GM12878 (cell line): Measurements from ENCODE around the gene INTS6L. TPM values are rescaled to one million over a fixed set of nuclear protein-coding genes. Genes with fewer than 3 reads are reported as not detected.

Experiments
- ATAC-seq: fragments of 200-7000 bp; cut with Tn5 transposase; 3 replicates; pipeline ENCODE4 v1.9.1; 2020; ENCODE audit warnings: mild to moderate bottlenecking, moderate library complexity
- BruUV-seq: library from RNA; stranded (reverse); fragments of 400-500 nt; replicated peaks from 2 replicates; lab custom pipeline; 2021; lab: Mats Ljungman, UMichigan
- CTCF ChIA-PET: fragments of 300-600 bp; sonication (Branson Sonifier 250); formaldehyde crosslinking; extraction: SDS; loops from one replicate; lab custom pipeline; 2021; ENCODE audit warnings: inconsistent platforms; lab: Yijun Ruan, JAX
- POLR2A ChIA-PET: fragments of 350-600 bp; formaldehyde crosslinking; extraction: SDS; loops from one replicate; lab custom pipeline; 2021; ENCODE audit warnings: inconsistent platforms; lab: Charles Lee
- RAD21 ChIA-PET: fragments of 300-600 bp; sonication (Branson Sonifier 250); formaldehyde crosslinking; loops from one replicate; lab custom pipeline; 2023; ENCODE audit warnings: antibody characterized with exemption; ENCODE audit not compliant: unreplicated experiment; lab: Charles Lee
- SMC1A ChIA-PET: fragments of 300-600 bp; sonication (Branson Sonifier 250); formaldehyde crosslinking; loops from one replicate; lab custom pipeline; 2023; ENCODE audit not compliant: unreplicated experiment, uncharacterized antibody; lab: Charles Lee
- DNase-seq: peaks from one replicate; pipeline ENCODE4 v3.0.0-alpha.2; 2011; ENCODE audit warnings: low read depth, low spot score
- FAIRE-seq: peaks from 3 replicates; lab custom pipeline; 2011; peaks lifted over from hg19 to GRCh38; lab: Jason Lieb, UNC
- H2AFZ ChIP-seq: 2 replicates; pipeline ENCODE4 v1.6.0; 2011; ENCODE audit warnings: low read depth, low read length, control low read depth; ENCODE audit not compliant: control insufficient read depth
- H3K27ac ChIP-seq: 2 replicates; pipeline ENCODE4 v1.5.1; 2011; ENCODE audit warnings: control low read depth; ENCODE audit not compliant: control insufficient read depth, insufficient read depth
- H3K27me3 ChIP-seq, 2 experiments: replicated peaks in 1 of 2; 2 replicates each; pipeline versions ENCODE4 v1.6.0 to v1.6.1; 2011; ENCODE audit warnings: low read length in 1 of 2; ENCODE audit not compliant: control insufficient read depth in 2 of 2, insufficient read depth in 2 of 2
- H3K36me3 ChIP-seq, 2 experiments: 2 replicates each; pipeline ENCODE4 v1.5.1; 2011; ENCODE audit warnings: low read length in 1 of 2; ENCODE audit not compliant: control insufficient read depth in 2 of 2, insufficient read depth in 2 of 2
- H3K4me1 ChIP-seq: 2 replicates; pipeline ENCODE4 v1.6.1; 2011; ENCODE audit warnings: mild to moderate bottlenecking, low read length, moderate library complexity, mixed read lengths; ENCODE audit not compliant: control insufficient read depth, insufficient read depth
- H3K4me2 ChIP-seq: 2 replicates; pipeline ENCODE4 v1.6.0; 2011; ENCODE audit warnings: control low read depth; ENCODE audit not compliant: control insufficient read depth, insufficient read depth
- H3K4me3 ChIP-seq: fragments of 200-600 bp; sonication (generic); 2 replicates; pipeline ENCODE4 v1.5.1; 2016
- H3K79me2 ChIP-seq: 2 replicates; pipeline ENCODE4 v1.6.0; 2011; ENCODE audit warnings: low read length; ENCODE audit not compliant: control insufficient read depth, insufficient read depth
- H3K9ac ChIP-seq: 2 replicates; pipeline ENCODE4 v1.8.0; 2011; ENCODE audit warnings: low read length, control low read depth, mixed read lengths; ENCODE audit not compliant: control insufficient read depth, insufficient read depth
- H3K9me3 ChIP-seq: replicated peaks from 3 replicates; pipeline ENCODE4 v1.5.1; 2011; ENCODE audit warnings: mild to moderate bottlenecking, low read length; ENCODE audit not compliant: control insufficient read depth, insufficient read depth
- H4K20me1 ChIP-seq: 2 replicates; pipeline ENCODE4 v1.6.0; 2011; ENCODE audit not compliant: control insufficient read depth, insufficient read depth
- GABPA ChIP-seq: IDR thresholded peaks from 2 replicates; pipeline ENCODE4 v1.6.1; 2014; ENCODE audit warnings: antibody characterized with exemption, low read depth, mild to moderate bottlenecking, inconsistent platforms
- GATAD2B ChIP-seq: fragments of 450-650 bp; conservative IDR thresholded peaks from 2 replicates; pipeline ENCODE4 v1.6.1; 2017; ENCODE audit warnings: low read depth, mild to moderate bottlenecking, moderate library complexity
- PML ChIP-seq: IDR thresholded peaks from 2 replicates; pipeline ENCODE4 v1.6.1; 2012; ENCODE audit warnings: low read length, inconsistent platforms
- SIN3A ChIP-seq: IDR thresholded peaks from 2 replicates; pipeline ENCODE4 v1.6.1; 2012; ENCODE audit warnings: low read depth, low read length, improper control_type of control experiment
- SP1 ChIP-seq: IDR thresholded peaks from one replicate; pipeline ENCODE4 v1.6.1; 2011; ENCODE audit warnings: low read depth, low read length
- SPI1 ChIP-seq: IDR thresholded peaks from 2 replicates; pipeline ENCODE4 v1.6.1; 2011; ENCODE audit warnings: low read depth, mild to moderate bottlenecking, low read length, moderate library complexity, borderline replicate concordance; ENCODE audit not compliant: insufficient read depth
- SREBF1 ChIP-seq: IDR thresholded peaks from 2 replicates; pipeline ENCODE4 v1.6.1; 2012; ENCODE audit warnings: mild to moderate bottlenecking, low read length
- WRNIP1 ChIP-seq: IDR thresholded peaks from 2 replicates; pipeline ENCODE4 v1.6.1; 2011; ENCODE audit warnings: low read depth, low read length, improper control_type of control experiment, borderline replicate concordance
- ZNF217 ChIP-seq: fragments of 450-650 bp; IDR thresholded peaks from 2 replicates; pipeline ENCODE4 v1.6.1; 2017; ENCODE audit warnings: antibody characterized with exemption, mild to moderate bottlenecking
- WGBS: methylation state at CpG from one replicate; pipeline ENCODE4 v1.1.6; 2016; ENCODE audit warnings: low lambda C conversion rate; ENCODE audit not compliant: insufficient replicate concordance, insufficient coverage; ENCODE audit errors: missing lambda C conversion rate; 5-methylcytosine and 5-hydroxymethylcytosine counted together
- in situ Hi-C: fragments of 300-500 bp; cut with MboI; formaldehyde crosslinking; loops from 9 replicates; pipeline ENCODE4 v1.14.3; 2018; ENCODE audit warnings: mixed read lengths
- intact Hi-C: fragments of 100-400 bp; cut with micrococcal nuclease; formaldehyde crosslinking; loops from one replicate; pipeline ENCODE4 v1.14.2; 2022; ENCODE audit not compliant: unreplicated experiment
- polyA plus RNA-seq, 11 experiments: library from polyadenylated mRNA; depleted of rRNA in 4 of 11; unstranded in 6 of 11; stranded (reverse) in 5 of 11; fragments of >200 nt; fragmentation: Nextera tagmentation in 4 of 11; fragmentation: Illumina TruSeq in 1 of 11; extraction: Ambion mirVana in 4 of 11; extraction: Trizol in 1 of 11; gene quantifications; 1 replicate in 1 of 11; 2 replicates in 10 of 11; pipeline versions ENCODE4 v1.2.1 to v1.2.3, GENCODE V29; 2011 to 2016; ENCODE audit warnings: inconsistent platforms in 2 of 11, missing spikeins in 2 of 11, low read depth in 1 of 11
- total RNA-seq, 4 experiments: library from RNA; depleted of rRNA in 3 of 4; stranded (reverse); fragments of >200 nt in 3 of 4; fragmentation: Illumina TruSeq in 1 of 4; extraction: Trizol in 1 of 4; gene quantifications; 2 replicates each; pipeline versions ENCODE4 v1.2.1 to v1.2.3, GENCODE V29; 2013 to 2021
- TF ChIP-seq, protein P1 (sequence below): IDR thresholded peaks from 2 replicates; pipeline ENCODE4 v1.6.1; 2012; ENCODE audit warnings: improper control_type of control experiment, low read depth, low read length; ENCODE audit not compliant: insufficient replicate concordance
- TF ChIP-seq, protein P2 (sequence below): fragments of 450-650 bp; conservative IDR thresholded peaks from 2 replicates; pipeline ENCODE4 v1.6.1; 2017; ENCODE audit warnings: mild to moderate bottlenecking, moderate library complexity

Gene INTS6L
- total and polyA plus RNA-seq, 10 of the 15 experiments (the other 5 are each of a cell fraction or from before 2014, with no cell fraction given) = 4.9 to 84.9 (median 15.3) TPM

DNA sequence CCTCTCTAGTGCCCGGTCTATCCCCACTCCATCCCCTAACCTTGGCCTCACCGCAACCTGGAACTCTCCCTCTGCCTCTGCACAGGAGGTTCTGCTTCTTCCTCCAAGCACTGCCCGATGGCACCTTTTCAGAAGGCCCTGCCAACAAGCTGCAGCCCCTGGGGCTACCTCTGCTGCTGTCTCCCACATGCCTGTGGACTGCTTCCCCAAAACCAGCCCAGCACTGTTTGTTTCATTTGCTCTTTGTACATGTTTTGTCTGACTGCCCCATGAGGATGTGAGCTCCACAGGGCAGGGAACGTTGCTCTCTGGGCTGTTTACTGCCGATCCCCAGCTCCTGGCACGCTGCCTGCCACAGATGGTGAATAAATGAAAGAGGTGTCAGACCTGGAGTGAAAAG, 85.4 kb downstream of the INTS6L start:
- DNase-seq (no peak), FAIRE-seq (no peak), ATAC-seq (no peak)
- ChIA-PET CTCF (no interaction called here), RAD21 (no interaction called here), POLR2A (no interaction called here), SMC1A (no interaction called here)
- H3K79me2 ChIP-seq = no peaks in the 10 kb centered on the region
- H3K9ac ChIP-seq = no peak overlapping the region
- no peak overlapping the region for H3K4me2 ChIP-seq
- in situ Hi-C loops (no loop called here), intact Hi-C loops (no loop called here)
- no peak overlapping the region for H3K4me3 ChIP-seq
- H3K27ac ChIP-seq = no peak overlapping the region
- no peak overlapping the region for H2AFZ ChIP-seq
- H3K27me3 ChIP-seq = 0 out of 4 replicates have a peak, but pooled peaks cover 0 to 2% of the 10 kb centered on the region in 2 experiments
- no peaks in the 10 kb centered on the region for H3K9me3 ChIP-seq
- H3K36me3 ChIP-seq = no peaks in the 10 kb centered on the region
- WGBS = 29% methylated on average over 6 of the region's 6 CpGs
- TF ChIP-seq GATAD2B (no peak), WRNIP1 (no peak), SIN3A (no peak), PML (no peak), GABPA (no peak), ZNF217 (no peak), SPI1 (no peak), SREBF1 (no peak), SP1 (no peak)
- TF ChIP-seq, protein P1, sequence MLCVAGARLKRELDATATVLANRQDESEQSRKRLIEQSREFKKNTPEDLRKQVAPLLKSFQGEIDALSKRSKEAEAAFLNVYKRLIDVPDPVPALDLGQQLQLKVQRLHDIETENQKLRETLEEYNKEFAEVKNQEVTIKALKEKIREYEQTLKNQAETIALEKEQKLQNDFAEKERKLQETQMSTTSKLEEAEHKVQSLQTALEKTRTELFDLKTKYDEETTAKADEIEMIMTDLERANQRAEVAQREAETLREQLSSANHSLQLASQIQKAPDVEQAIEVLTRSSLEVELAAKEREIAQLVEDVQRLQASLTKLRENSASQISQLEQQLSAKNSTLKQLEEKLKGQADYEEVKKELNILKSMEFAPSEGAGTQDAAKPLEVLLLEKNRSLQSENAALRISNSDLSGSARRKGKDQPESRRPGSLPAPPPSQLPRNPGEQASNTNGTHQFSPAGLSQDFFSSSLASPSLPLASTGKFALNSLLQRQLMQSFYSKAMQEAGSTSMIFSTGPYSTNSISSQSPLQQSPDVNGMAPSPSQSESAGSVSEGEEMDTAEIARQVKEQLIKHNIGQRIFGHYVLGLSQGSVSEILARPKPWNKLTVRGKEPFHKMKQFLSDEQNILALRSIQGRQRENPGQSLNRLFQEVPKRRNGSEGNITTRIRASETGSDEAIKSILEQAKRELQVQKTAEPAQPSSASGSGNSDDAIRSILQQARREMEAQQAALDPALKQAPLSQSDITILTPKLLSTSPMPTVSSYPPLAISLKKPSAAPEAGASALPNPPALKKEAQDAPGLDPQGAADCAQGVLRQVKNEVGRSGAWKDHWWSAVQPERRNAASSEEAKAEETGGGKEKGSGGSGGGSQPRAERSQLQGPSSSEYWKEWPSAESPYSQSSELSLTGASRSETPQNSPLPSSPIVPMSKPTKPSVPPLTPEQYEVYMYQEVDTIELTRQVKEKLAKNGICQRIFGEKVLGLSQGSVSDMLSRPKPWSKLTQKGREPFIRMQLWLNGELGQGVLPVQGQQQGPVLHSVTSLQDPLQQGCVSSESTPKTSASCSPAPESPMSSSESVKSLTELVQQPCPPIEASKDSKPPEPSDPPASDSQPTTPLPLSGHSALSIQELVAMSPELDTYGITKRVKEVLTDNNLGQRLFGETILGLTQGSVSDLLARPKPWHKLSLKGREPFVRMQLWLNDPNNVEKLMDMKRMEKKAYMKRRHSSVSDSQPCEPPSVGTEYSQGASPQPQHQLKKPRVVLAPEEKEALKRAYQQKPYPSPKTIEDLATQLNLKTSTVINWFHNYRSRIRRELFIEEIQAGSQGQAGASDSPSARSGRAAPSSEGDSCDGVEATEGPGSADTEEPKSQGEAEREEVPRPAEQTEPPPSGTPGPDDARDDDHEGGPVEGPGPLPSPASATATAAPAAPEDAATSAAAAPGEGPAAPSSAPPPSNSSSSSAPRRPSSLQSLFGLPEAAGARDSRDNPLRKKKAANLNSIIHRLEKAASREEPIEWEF = no peak
- TF ChIP-seq, protein P2, sequence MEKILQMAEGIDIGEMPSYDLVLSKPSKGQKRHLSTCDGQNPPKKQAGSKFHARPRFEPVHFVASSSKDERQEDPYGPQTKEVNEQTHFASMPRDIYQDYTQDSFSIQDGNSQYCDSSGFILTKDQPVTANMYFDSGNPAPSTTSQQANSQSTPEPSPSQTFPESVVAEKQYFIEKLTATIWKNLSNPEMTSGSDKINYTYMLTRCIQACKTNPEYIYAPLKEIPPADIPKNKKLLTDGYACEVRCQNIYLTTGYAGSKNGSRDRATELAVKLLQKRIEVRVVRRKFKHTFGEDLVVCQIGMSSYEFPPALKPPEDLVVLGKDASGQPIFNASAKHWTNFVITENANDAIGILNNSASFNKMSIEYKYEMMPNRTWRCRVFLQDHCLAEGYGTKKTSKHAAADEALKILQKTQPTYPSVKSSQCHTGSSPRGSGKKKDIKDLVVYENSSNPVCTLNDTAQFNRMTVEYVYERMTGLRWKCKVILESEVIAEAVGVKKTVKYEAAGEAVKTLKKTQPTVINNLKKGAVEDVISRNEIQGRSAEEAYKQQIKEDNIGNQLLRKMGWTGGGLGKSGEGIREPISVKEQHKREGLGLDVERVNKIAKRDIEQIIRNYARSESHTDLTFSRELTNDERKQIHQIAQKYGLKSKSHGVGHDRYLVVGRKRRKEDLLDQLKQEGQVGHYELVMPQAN = no peak
- BruUV-seq = no TSS peak
- H4K20me1 ChIP-seq = no peaks in the 10 kb centered on the region
- no peaks in the 10 kb centered on the region for H3K4me1 ChIP-seq
